Ishikawa (cell line): ENCODE measurements around the gene CHTF18.

Experiments used
- CEBPB ChIP-seq: IDR thresholded peaks from 2 replicates; pipeline ENCODE4 v1.6.1; 2012
- CREB1 ChIP-seq: IDR thresholded peaks from 2 replicates; pipeline ENCODE4 v1.6.1; 2012; ENCODE audit warnings: low read depth
- EGR1 ChIP-seq: IDR thresholded peaks from 2 replicates; pipeline ENCODE4 v1.6.1; 2012
- EP300 ChIP-seq: IDR thresholded peaks from 2 replicates; pipeline ENCODE4 v1.6.1; 2012; ENCODE audit warnings: borderline replicate concordance
- FOXM1 ChIP-seq: IDR thresholded peaks from 2 replicates; pipeline ENCODE4 v1.6.1; 2012; ENCODE audit warnings: low read depth, borderline replicate concordance
- NFIC ChIP-seq: IDR thresholded peaks from 2 replicates; pipeline ENCODE4 v1.6.1; 2012
- RAD21 ChIP-seq: IDR thresholded peaks from 2 replicates; pipeline ENCODE4 v1.6.1; 2012; ENCODE audit warnings: low read depth
- REST ChIP-seq: IDR thresholded peaks from 2 replicates; pipeline ENCODE4 v1.6.1; 2012; ENCODE audit warnings: low read depth, mild to moderate bottlenecking
- TAF1 ChIP-seq: IDR thresholded peaks from 2 replicates; pipeline ENCODE4 v1.6.1; 2012; ENCODE audit warnings: low read depth, mild to moderate bottlenecking
- TCF12 ChIP-seq: IDR thresholded peaks from 2 replicates; pipeline ENCODE4 v1.6.1; 2012; ENCODE audit warnings: low read depth
- TEAD4 ChIP-seq: IDR thresholded peaks from 2 replicates; pipeline ENCODE4 v1.6.1; 2012
- USF1 ChIP-seq: IDR thresholded peaks from 2 replicates; pipeline ENCODE4 v1.6.1; 2012
- YY1 ChIP-seq: IDR thresholded peaks from 2 replicates; pipeline ENCODE4 v1.6.1; 2012; ENCODE audit warnings: low read depth
- ZBTB7A ChIP-seq: IDR thresholded peaks from 2 replicates; pipeline ENCODE4 v1.6.1; 2012; ENCODE audit warnings: low read depth
- TF ChIP-seq, protein P1 (sequence below): IDR thresholded peaks from 2 replicates; pipeline ENCODE4 v1.6.1; 2012

Gene CHTF18

DNA sequence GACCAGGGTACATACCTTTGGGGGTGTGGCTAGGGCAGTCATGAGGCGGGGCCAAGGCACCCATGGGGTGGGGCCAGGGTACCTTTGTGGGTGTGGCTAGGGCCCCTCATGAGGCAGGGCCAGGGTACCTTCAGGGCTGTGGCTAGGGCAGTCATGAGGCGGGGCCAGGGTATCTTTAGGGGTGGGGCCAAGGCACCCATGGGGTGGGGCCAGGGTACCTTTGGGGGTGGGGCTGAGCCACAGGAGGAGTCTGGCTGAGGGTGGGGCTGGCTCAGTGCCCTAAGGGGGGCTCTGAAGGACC lies 8.7 kb downstream of the CHTF18 start:
- TF ChIP-seq USF1 (no peak), RAD21 (no peak)

DNA sequence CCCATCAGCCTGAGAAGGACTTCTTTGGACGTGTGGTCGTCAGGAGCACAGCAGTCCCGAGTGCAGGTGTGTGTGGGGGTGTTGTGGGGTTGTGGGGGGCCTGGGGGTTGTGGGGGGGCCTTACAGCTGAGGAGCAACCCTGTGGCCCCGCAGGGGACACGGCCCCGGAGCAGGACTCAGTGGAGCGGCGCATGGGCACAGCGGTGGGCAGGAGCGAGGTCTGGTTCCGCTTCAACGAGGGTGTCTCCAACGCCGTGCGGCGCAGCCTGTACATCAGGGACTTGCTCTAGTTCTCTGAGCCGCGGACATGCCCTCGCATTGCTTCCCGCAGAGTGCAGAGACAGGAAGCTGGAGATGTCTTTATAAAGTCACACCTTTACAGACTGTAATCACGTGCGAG lies 9.3 kb downstream of the CHTF18 start:
- TF ChIP-seq ZBTB7A, result no peak
- no peak for TF ChIP-seq CREB1
- TF ChIP-seq CEBPB, result no peak
- TF ChIP-seq USF1, result no peak
- TF ChIP-seq YY1, result no peak
- no peak for TF ChIP-seq RAD21
- TF ChIP-seq, protein P1, sequence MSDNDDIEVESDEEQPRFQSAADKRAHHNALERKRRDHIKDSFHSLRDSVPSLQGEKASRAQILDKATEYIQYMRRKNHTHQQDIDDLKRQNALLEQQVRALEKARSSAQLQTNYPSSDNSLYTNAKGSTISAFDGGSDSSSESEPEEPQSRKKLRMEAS, result no peak
- TF ChIP-seq TEAD4, result no peak
- TF ChIP-seq EGR1, result no peak
- no peak for TF ChIP-seq FOXM1
- no peak for TF ChIP-seq TCF12
- TF ChIP-seq NFIC, result no peak

- TF ChIP-seq REST (no peak), TEAD4 (no peak), ZBTB7A (no peak), EGR1 (no peak), TAF1 (no peak), FOXM1 (no peak)
- TF ChIP-seq, protein P1, result no peak
Observed at GRCh38 chr16:798666-799065, 10.2 kb downstream of the CHTF18 start.

- no peak for TF ChIP-seq USF1
- TF ChIP-seq, protein P1, result no peak
- no peak for TF ChIP-seq TEAD4
- no peak for TF ChIP-seq TCF12
- no peak for TF ChIP-seq FOXM1
- no peak for TF ChIP-seq YY1
- no peak; the same call in 1 of the 2 replicates for TF ChIP-seq ZBTB7A
Observed at GRCh38 chr16:799111-799947, 10.9 kb downstream of the CHTF18 start.

GRCh38 chr16:799948-800833 lies 11.8 kb downstream of the CHTF18 start, which contains the start of gene GNG13:
Gene GNG13 (minus strand): TSS chr16:800734. CDS start chr16:799077, 1,657 bp downstream.
- TF ChIP-seq CREB1 (no peak), TCF12 (no peak), USF1 (no peak), TAF1 (no peak), EP300 (no peak), REST (no peak), EGR1 (no peak), ZBTB7A (no peak), YY1 (no peak), NFIC (no peak), RAD21 (no peak), FOXM1 (no peak), CEBPB (no peak), TEAD4 (no peak)
- TF ChIP-seq, protein P1, result no peak
